Right lobe of liver (tissue), 4 donors: ENCODE measurements around the gene CNOT4.

Experiments used
- POLR2A ChIP-seq: fragments of 450-650 bp; IDR thresholded peaks from one replicate; pipeline ENCODE4 v1.6.1; 2017; ENCODE audit warnings: antibody characterized with exemption, mild to moderate bottlenecking
- TF ChIP-seq, protein P1 (sequence below), 4 donors: fragments of 200-600 bp in 3 of 4; fragments of 450-650 bp in 1 of 4; IDR thresholded peaks; one replicate each; pipeline versions ENCODE4 v1.5.1 to v1.8.0; 2016 to 2022; ENCODE audit warnings: antibody characterized with exemption in 4 of 4, mild to moderate bottlenecking in 2 of 4
- donor health status: DM: no; HTN: no; CAD: no.
- donor health status: DM: no; HTN: no; CAD: no.
- donor health status: DM: no; HTN: yes; CAD: no.

DNA sequence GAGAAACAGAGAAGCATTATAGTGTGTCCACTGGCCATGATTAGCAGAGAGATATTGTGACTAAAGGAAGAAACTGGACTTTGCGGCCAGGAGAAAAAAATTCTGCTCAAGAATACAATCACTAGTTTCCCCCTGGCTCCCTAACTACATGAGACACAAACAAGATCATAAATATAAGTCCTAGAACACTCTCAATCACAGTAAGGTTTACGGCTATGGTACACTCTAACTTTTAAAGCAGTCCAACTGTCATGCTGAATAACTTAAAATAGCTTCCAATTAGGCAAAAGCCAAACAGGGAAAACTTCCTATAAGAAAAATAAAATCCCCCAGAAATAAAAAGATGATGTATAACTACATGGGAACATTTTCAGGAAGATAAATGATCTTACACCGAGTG lies 144.2 kb downstream of the CNOT4 start:
- TF ChIP-seq, protein P1, sequence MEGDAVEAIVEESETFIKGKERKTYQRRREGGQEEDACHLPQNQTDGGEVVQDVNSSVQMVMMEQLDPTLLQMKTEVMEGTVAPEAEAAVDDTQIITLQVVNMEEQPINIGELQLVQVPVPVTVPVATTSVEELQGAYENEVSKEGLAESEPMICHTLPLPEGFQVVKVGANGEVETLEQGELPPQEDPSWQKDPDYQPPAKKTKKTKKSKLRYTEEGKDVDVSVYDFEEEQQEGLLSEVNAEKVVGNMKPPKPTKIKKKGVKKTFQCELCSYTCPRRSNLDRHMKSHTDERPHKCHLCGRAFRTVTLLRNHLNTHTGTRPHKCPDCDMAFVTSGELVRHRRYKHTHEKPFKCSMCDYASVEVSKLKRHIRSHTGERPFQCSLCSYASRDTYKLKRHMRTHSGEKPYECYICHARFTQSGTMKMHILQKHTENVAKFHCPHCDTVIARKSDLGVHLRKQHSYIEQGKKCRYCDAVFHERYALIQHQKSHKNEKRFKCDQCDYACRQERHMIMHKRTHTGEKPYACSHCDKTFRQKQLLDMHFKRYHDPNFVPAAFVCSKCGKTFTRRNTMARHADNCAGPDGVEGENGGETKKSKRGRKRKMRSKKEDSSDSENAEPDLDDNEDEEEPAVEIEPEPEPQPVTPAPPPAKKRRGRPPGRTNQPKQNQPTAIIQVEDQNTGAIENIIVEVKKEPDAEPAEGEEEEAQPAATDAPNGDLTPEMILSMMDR (IDR thresholded peaks at IDR 0.05): no peak
- TF ChIP-seq POLR2A: no peak
